RCC 7860 (cell line): ENCODE results near the gene FAM170B.

Source experiments
- DNase-seq: peaks from one replicate; pipeline ENCODE4 v3.0.0-alpha.2; 2015; ENCODE audit warnings: low spot score
- FAIRE-seq: peaks from 2 replicates; lab custom pipeline; 2012; peaks lifted over from hg19 to GRCh38; lab: Jason Lieb, UNC

FAM170B gene

DNA sequence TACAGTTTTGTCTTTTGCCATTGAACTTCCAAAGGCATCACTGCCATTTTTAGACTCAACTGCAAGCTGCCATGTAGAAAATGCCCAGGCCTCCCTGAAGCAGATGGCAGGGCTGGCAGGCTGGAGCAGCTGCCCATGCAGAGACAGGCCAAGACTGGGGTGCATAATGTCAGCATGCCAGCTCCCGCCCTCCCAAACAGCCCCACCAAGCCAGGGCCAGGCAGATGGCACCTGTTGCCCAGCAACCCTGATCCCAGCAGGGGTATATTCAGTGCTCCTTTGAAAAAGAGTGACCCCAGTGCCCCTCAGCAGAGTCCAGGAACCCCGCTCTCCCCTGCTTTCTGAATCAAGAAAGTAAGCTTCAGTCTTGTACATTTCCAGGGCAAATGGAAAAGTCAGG is 51.1 kb downstream of the FAM170B start:
- FAIRE-seq = no peak
- no peak for DNase-seq

DNA sequence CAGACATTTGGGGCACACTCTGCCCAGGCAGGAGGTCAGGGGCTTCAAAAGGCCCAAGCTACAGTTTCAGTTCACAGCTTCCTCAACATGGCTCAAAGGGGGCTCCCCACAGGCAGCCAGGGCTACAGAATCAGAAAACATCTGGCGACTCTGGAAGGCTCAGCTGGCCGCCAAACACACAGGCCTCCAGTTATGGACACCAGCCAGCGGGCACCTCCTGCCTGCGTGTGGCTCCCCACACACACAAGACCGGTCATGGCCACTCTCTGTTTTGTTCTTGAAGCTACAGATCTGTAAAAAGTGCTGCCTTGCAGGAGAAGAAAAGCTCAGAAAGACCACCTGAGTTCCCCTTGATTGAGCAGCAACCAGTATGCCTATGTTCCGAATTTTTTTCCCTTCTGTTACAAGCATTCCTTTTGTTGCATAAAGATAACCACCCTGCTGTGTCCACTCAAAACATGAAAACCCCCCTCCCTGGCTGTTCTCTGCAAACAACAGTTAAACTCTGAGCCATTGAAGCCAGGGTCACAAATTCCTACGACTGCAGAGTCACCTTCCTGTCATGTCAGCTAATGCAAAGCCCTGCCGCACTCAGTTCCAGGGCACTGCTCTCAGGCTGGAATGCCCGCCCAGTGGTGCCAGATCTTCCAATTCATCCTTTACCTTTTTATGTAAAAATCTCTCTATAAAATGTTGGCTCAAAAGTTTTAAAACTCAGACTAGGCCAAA is 52.1 kb downstream of the FAM170B start:
- FAIRE-seq = no peak
- no peak for DNase-seq
